GM21529 (cell line): ENCODE results near the gene PCAT6.
A peak's percentile ranks its signal among the peaks of the same experiment; 100 is the strongest.
"Not testable (repeated sequence)": the region's sequence is repeated elsewhere in the genome, so short reads cannot be mapped to it uniquely, and the experiment has no call there.

Experiments used
- ATAC-seq: cut with Tn5 transposase; IDR thresholded peaks from one replicate; pipeline ENCODE4 v1.9.1; 2021; ENCODE audit not compliant: unreplicated experiment

The PCAT6 gene

DNA sequence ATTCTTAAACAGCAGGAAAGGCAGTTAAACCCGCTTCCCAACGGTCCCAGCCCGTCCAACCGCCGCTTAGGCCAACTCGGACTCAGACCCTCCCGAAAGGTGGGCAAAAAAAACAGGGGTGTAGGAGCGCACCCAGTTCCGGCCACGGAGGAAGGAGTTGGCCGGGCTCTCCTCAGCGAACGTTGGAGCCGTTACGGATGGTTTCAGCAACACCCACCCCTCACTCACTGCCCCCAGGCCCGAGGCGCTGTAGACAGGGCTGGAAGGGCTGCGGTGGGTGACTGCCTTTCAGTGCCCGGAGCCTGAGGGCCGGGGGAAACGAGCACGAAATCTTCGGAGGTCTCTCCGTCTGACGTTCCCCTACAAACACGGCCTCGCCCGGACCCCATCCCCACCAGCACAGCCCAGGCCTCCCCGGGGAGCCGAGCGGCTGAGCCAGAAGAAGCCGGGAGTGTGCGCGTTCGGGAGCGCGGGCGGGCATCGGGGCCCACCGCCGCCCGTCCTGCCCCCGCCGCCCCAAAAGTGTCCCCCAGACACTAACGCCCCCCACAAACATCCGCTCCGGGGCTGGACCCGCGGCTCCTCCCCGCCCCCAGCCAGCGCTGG, 3.8 kb upstream of the PCAT6 start:
- no peak for ATAC-seq

GRCh38 chr1:202807451-202807925, 3.3 kb upstream of the PCAT6 start:
- ATAC-seq = no peak

DNA sequence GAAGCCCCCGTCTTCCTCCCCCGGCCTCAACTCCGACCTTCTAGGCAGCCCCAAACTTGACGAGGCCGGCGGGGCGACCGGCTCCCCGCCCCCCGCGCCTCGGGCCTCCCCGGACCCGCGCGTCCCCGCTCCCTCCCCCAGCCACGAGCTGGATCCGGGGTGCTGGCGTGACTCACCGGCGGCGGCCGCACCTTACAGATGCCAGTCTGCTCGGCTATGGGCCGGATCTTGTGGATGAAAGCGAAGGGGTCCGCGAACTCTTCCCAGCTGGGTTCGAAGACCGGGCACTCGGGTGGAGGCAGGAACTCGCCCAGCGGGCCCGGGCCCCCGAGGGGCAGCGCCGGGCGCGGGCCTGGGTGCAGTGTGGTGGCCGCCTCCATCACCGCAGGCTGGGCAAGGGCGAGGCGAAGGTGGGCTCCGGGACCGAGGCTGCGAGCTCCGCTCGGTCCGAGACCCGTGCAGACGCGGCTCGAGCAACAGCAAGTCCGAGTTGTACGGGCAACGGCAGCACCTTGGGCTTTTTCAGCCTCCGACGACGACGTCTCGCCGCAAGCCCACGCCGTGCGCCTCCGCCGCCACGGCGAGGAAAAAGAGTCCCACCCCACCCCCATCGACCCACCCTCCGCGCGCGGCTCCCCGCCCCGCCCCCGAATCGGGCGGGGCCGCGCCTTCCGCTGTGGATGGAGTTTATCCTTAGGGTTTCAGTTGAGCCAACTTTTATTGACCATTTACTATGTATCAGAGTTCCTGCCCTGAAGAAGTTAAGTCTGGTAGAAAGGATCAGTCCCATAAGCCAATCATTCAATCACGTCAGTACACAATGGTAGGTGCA, 2.6 kb upstream of the PCAT6 start, which contains the start of gene KDM5B:
Gene KDM5B (minus strand): TSS at position 496 of the 832 bp plus-strand sequence. CDS start 116 bp downstream, at position 380.
- no peak for ATAC-seq

GRCh38 chr1:202809597-202810159, 1.1 kb upstream of the PCAT6 start:
- no peak for ATAC-seq

DNA sequence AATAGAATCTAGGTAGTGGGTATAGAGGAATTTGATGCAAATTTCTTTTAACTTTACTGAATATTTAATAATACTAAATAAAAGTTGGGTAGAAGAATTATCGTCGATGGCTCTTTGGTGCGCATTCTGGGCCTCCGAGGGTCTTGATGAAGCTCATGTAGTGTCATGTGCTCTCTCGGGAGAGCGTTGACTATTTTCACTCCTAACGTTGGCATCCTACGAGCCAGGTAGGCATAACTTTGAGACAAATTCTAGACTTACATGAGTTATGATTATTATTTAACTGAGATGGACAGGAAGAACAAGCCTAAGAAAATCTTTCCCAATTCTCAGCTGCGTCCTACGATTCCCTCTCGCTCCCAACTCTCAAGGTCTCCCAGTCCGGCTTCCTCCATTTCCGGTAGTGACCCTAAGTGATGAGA, 550 bp upstream of the PCAT6 start:
- ATAC-seq = no peak

GRCh38 chr1:202811296-202812175, 782 bp downstream of the PCAT6 start:
- ATAC-seq = peak; percentile 29

- ATAC-seq = no peak
Measured at GRCh38 chr1:202812176-202813026, 1.6 kb downstream of the PCAT6 start.

DNA sequence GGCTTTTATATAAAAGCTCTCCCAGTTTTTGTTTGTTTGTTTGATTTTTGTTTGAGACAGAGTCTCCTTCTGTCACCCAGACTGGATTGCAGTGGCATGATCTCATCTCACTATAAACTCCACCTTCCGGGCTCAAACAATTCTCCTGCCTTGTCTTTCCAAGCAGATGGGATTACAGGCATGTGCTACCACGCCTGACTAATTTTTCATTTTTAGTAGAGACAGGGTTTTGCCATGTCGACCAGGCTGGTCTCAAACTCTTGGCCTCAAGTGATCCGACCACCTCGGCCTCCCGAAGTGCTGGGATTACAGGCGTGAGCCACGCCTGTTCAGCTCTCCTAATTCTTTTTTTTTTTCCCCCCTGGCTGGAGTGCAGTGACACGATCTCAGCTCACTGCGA, 4.4 kb downstream of the PCAT6 start:
- ATAC-seq = no peak

- no peak for ATAC-seq
Measured at GRCh38 chr1:202818819-202819218, 8.1 kb downstream of the PCAT6 start.

DNA sequence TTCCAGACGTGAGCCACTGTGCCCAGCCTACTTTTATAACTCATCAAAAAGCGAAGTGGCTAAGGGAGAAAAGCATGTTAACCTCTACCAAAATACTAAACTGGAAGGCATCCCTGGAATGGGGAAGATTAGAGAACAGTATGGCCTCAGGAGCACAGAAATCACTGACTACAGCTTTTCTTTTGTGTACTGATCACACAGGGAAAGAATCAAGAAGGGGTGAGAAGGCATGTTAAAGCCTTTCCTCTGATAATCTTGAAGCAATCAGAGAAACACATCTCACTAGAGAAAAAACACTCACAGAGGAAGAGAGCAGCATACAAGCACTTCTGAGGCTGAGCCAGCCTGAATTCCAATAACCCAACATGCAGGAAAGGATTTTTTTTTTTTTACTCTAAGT, 10.7 kb downstream of the PCAT6 start:
- ATAC-seq = no peak

DNA sequence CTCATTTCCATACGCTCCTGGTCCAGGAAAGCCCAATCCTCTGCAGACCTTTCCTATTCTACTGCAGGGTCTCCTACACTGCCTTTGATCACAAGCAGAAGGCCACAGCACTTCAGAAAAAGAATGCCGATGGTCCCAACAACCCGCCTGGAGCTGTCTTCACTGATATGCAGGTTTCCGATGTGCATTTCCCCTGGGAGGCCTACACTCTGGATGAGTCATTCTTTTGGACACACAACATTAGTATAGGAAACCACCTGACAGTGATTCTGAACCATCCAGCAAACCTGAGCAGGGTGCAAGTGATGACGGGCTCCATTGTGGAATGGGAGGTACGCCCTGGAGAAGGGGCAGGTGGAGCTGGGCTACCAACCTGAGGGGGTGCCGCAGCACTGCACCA, 15.0 kb downstream of the PCAT6 start:
- no peak for ATAC-seq

DNA sequence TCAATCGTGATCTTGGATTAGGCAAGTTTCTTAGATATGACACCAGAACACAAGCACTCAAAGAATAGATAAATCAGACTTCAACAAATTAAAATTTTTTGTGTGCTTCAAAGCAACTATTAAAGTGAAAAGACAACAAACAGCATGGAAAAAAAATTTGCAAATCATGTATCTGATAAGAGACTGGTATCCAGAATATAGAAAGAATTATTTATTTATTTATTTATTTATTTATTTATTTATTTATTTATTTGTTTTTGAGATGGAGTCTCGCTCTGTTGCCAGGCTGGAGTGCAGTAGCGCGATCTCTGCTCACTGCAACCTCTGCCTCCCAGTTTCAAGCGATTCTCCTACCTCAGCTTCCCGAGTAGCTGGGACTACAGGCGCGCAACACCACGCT, 18.5 kb downstream of the PCAT6 start:
- not testable (repeated sequence) for ATAC-seq

GRCh38 chr1:202831906-202832305, 21.2 kb downstream of the PCAT6 start:
- no peak for ATAC-seq

- no peak for ATAC-seq
Measured at GRCh38 chr1:202834771-202835547, 24.2 kb downstream of the PCAT6 start.

GRCh38 chr1:202835548-202836072, 24.9 kb downstream of the PCAT6 start:
- ATAC-seq = no peak

GRCh38 chr1:202836623-202837403, 26.1 kb downstream of the PCAT6 start:
- ATAC-seq = no peak

- no peak for ATAC-seq
Measured at GRCh38 chr1:202837746-202838262, 27.1 kb downstream of the PCAT6 start.

DNA sequence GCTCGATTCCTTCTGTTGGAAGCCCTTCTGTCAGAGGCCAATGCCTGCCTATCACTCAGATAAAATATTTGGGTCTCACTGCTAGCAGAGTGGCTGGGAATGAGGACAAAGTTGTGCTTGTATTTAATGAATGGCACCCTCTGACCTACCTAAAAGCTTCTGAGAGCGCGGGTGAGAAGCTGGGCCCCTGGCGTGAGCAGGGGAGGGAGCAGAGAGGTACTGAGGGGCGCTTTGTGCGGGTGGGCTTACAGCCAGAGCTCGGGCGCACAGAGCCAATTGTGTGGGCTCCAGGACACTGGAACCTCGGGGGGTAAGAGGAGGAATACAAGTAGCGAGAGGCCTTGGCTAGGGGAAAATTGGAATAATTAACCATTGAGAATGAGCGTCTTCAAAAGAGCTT, 32.3 kb downstream of the PCAT6 start:
- no peak for ATAC-seq
